Nephron (organoid): ENCODE results near the gene ABCA8.

ENCODE experiments used
- H3K27ac Mint-ChIP-seq, 3 experiments: 2 replicates each; pipeline ENCODE4 v1.8.0; 2020; ENCODE audit warnings: mixed read lengths in 3 of 3, mild to moderate bottlenecking in 2 of 3, moderate library complexity in 1 of 3
- H3K27me3 Mint-ChIP-seq: 2 replicates; pipeline ENCODE4 v1.8.0; 2021; ENCODE audit warnings: low read depth, mild to moderate bottlenecking, moderate library complexity, mixed read lengths
- H3K36me3 Mint-ChIP-seq: 2 replicates; pipeline ENCODE4 v1.8.0; 2020; ENCODE audit warnings: low read depth, mixed read lengths
- H3K4me1 Mint-ChIP-seq: 2 replicates; pipeline ENCODE4 v1.8.0; 2020; ENCODE audit warnings: mixed read lengths
- H3K4me3 Mint-ChIP-seq, 3 experiments: 2 replicates each; pipeline ENCODE4 v1.8.0; 2020; ENCODE audit warnings: mild to moderate bottlenecking in 3 of 3, mixed read lengths in 3 of 3, moderate library complexity in 2 of 3
- H3K9me3 Mint-ChIP-seq: 2 replicates; pipeline ENCODE4 v1.8.0; 2020; ENCODE audit warnings: mixed read lengths
- CTCF ChIP-seq, 3 experiments: fragments of 200-600 bp; sonication (generic); IDR thresholded peaks; one replicate each; pipeline ENCODE4 v1.5.0; 2021; ENCODE audit warnings: antibody characterized with exemption in 3 of 3; ENCODE audit not compliant: unreplicated experiment in 3 of 3

ABCA8 gene

GRCh38 chr17:68924793-68925720, 30.1 kb downstream of the ABCA8 start:
- no peak overlapping the region for H3K4me3 Mint-ChIP-seq
- H3K36me3 Mint-ChIP-seq = no peaks in the 10 kb centered on the region
- H3K27ac Mint-ChIP-seq = no peak overlapping the region
- H3K4me1 Mint-ChIP-seq = no peaks in the 10 kb centered on the region
- peaks cover under 1% of the 10 kb centered on the region for H3K9me3 Mint-ChIP-seq
- H3K27me3 Mint-ChIP-seq = no peaks in the 10 kb centered on the region
- no peak for TF ChIP-seq CTCF (IDR thresholded peaks at IDR 0.05; ENCODE audit: unreplicated experiment in 3 of 3)

- no peak overlapping the region for H3K4me3 Mint-ChIP-seq
- peaks cover 15% of the 10 kb centered on the region for H3K4me1 Mint-ChIP-seq
- H3K27ac Mint-ChIP-seq = no peak overlapping the region
- H3K27me3 Mint-ChIP-seq = no peaks in the 10 kb centered on the region
- no peaks in the 10 kb centered on the region for H3K36me3 Mint-ChIP-seq
- H3K9me3 Mint-ChIP-seq = peaks cover 35% of the 10 kb centered on the region
- TF ChIP-seq CTCF (IDR thresholded peaks at IDR 0.05; ENCODE audit: unreplicated experiment in 3 of 3) = no peak
These were observed 44.3 kb downstream of the ABCA8 start for GRCh38 chr17:68910789-68911431.

- Mint-ChIP-seq H3K36me3 (no peaks in the 10 kb centered on the region), H3K9me3 (peaks cover 28% of the 10 kb centered on the region), H3K27me3 (no peaks in the 10 kb centered on the region), H3K4me1 (peaks cover 15% of the 10 kb centered on the region), H3K27ac (no peak overlapping the region), H3K4me3 (no peak overlapping the region)
- no peak for TF ChIP-seq CTCF (IDR thresholded peaks at IDR 0.05; ENCODE audit: unreplicated experiment in 3 of 3)
These were observed 44.9 kb downstream of the ABCA8 start for GRCh38 chr17:68910251-68910705.

- peak overlapping the region; percentile 43 to 68 (median 46) for H3K27ac Mint-ChIP-seq
- H3K4me3 Mint-ChIP-seq = no peak overlapping the region
- H3K36me3 Mint-ChIP-seq = no peaks in the 10 kb centered on the region
- no peaks in the 10 kb centered on the region for H3K27me3 Mint-ChIP-seq
- H3K4me1 Mint-ChIP-seq = peaks cover 15% of the 10 kb centered on the region
- TF ChIP-seq CTCF (IDR thresholded peaks at IDR 0.05; ENCODE audit: unreplicated experiment in 3 of 3) = no peak
- peaks cover 21% of the 10 kb centered on the region for H3K9me3 Mint-ChIP-seq
These were observed 46.1 kb downstream of the ABCA8 start for GRCh38 chr17:68909066-68909465.

- H3K36me3 Mint-ChIP-seq = no peaks in the 10 kb centered on the region
- TF ChIP-seq CTCF (IDR thresholded peaks at IDR 0.05; ENCODE audit: unreplicated experiment in 3 of 3) = no peak
- H3K27me3 Mint-ChIP-seq = no peaks in the 10 kb centered on the region
- H3K4me3 Mint-ChIP-seq = no peak overlapping the region
- peaks cover 15% of the 10 kb centered on the region for H3K4me1 Mint-ChIP-seq
- H3K9me3 Mint-ChIP-seq = peaks cover 13% of the 10 kb centered on the region
- peak overlapping the region in 1 of 3 experiments; percentile 65 for H3K27ac Mint-ChIP-seq
These were observed 47.1 kb downstream of the ABCA8 start for GRCh38 chr17:68908045-68908444.
